Bronchial epithelial cell (primary cell): ENCODE results near the gene LRFN4. TPM values are rescaled to one million over a fixed set of nuclear protein-coding genes. Genes with fewer than 3 reads are reported as not detected.

Experiments used
- DNase-seq: peaks from one replicate; pipeline ENCODE4 v3.0.0-alpha.2; 2010; ENCODE audit warnings: low read depth
- FAIRE-seq: peaks from 2 replicates; lab custom pipeline; 2011; peaks lifted over from hg19 to GRCh38; lab: Jason Lieb, UNC
- H3K27me3 ChIP-seq: 2 replicates; pipeline ENCODE4 v1.5.1; 2011; ENCODE audit warnings: low read length; ENCODE audit not compliant: control insufficient read depth, insufficient read depth
- H3K36me3 ChIP-seq: 2 replicates; pipeline ENCODE4 v1.5.1; 2011; ENCODE audit warnings: low read length; ENCODE audit not compliant: control insufficient read depth, insufficient read depth
- H3K4me3 ChIP-seq: 2 replicates; pipeline ENCODE4 v1.5.1; 2011; ENCODE audit warnings: mild to moderate bottlenecking, low read depth, low read length, control low read depth
- CTCF ChIP-seq: IDR thresholded peaks from 2 replicates; pipeline ENCODE4 v1.5.1; 2011; ENCODE audit warnings: mild to moderate bottlenecking, moderate library complexity, low read length, control low read depth, inconsistent platforms; ENCODE audit not compliant: insufficient read depth, severe bottlenecking
- total RNA-seq: library from RNA; depleted of rRNA; stranded (reverse); fragments of >200 nt; gene quantifications from 2 replicates; pipeline ENCODE4 v1.2.1, GENCODE V29; 2014

LRFN4 gene
- total RNA-seq, 1 donor from 2014 or later, result 16.3 TPM

- FAIRE-seq (no peak), DNase-seq (no peak)
- TF ChIP-seq CTCF, result no peak
- Histone ChIP-seq H3K36me3 (peaks cover 19% of the 10 kb centered on the region), H3K4me3 (no peak overlapping the region), H3K27me3 (no peaks in the 10 kb centered on the region)
Observed at GRCh38 chr11:66861774-66862558, 5.1 kb downstream of the LRFN4 start.

GRCh38 chr11:66862559-66863037 is 5.7 kb downstream of the LRFN4 start:
- DNase-seq (no peak), FAIRE-seq (no peak)
- no peaks in the 10 kb centered on the region for H3K27me3 ChIP-seq
- H3K36me3 ChIP-seq, result peaks cover 22% of the 10 kb centered on the region
- no peak for TF ChIP-seq CTCF
- no peak overlapping the region for H3K4me3 ChIP-seq

GRCh38 chr11:66863428-66864125 is 6.7 kb downstream of the LRFN4 start:
- Histone ChIP-seq H3K36me3 (peaks cover 19% of the 10 kb centered on the region), H3K27me3 (no peaks in the 10 kb centered on the region), H3K4me3 (no peak overlapping the region)
- DNase-seq (no peak), FAIRE-seq (peak; percentile 58)
- TF ChIP-seq CTCF, result no peak

- H3K27me3 ChIP-seq, result no peaks in the 10 kb centered on the region
- FAIRE-seq (no peak), DNase-seq (no peak)
- TF ChIP-seq CTCF, result no peak
- no peak overlapping the region for H3K4me3 ChIP-seq
- peaks cover 16% of the 10 kb centered on the region for H3K36me3 ChIP-seq
Observed at GRCh38 chr11:66864172-66864901, 7.5 kb downstream of the LRFN4 start.

- no peak for DNase-seq
- Histone ChIP-seq H3K4me3 (no peak overlapping the region), H3K36me3 (peaks cover 16% of the 10 kb centered on the region), H3K27me3 (no peaks in the 10 kb centered on the region)
- TF ChIP-seq CTCF, result no peak
- peak; percentile 28 for FAIRE-seq
Observed at GRCh38 chr11:66864924-66865697, 8.2 kb downstream of the LRFN4 start.
